ENCODE measurements around the gene C16orf92.

C16orf92 gene

GRCh38 chr16:29989111-29989858 lies 33.7 kb upstream of the C16orf92 start:
- no peak for DNase-seq

- no peak for DNase-seq
Measured at GRCh38 chr16:29990034-29990433, 33.0 kb upstream of the C16orf92 start.

- DNase-seq = no peak
Measured at GRCh38 chr16:29990883-29991570, 32.0 kb upstream of the C16orf92 start.

DNA sequence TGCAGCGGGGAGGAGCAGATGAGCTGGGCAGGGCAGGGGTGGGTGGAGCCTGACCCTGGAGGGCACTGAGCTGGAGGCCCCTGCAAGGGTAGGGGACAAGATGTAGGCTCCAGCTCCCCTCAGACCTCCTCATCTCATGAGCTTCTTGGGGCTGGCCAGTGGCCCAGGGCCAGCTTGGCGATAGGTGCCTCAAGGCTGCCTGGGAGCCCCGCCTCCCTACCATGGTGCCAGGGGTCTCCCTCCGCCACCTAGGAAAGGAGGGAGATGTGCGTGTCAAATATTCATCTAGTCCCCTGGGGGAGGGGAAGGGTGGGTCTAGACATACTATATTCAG lies 31.5 kb upstream of the C16orf92 start:
- DNase-seq = no peak

DNA sequence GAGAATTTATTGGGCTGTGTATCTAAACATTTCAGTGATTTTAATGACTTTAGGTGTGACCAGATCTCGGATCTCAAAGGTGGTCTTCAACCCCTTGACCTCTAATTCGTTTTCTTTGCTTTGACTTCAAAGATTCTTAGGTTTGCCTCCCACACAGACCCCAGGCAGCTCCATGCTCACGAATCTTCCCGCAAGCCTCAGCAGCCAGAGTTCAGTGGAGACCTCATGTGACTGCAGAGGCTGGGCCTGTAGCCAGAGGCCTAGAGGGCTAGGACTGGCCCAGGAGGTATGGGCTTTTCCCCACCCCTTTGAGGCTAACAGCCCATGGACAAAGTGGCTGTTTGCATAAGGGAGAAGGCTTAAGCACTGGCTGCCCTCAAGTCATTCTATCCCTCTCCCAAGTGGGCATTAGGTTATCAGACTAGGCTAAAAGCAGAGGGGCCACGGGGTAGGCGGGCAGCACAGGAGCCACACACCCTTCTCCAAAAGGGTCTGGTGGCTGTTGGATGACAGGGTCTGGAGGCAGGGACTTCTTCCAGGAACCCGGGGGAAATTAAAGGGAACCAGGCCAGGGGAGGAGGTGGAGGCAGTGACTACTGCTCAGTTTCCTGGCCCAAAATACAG lies 30.5 kb upstream of the C16orf92 start:
- DNase-seq = no peak

- DNase-seq = no peak
Measured at GRCh38 chr16:29993191-29993902, 29.7 kb upstream of the C16orf92 start.

- no peak for DNase-seq
Measured at GRCh38 chr16:29993903-29994599, 28.9 kb upstream of the C16orf92 start.

DNA sequence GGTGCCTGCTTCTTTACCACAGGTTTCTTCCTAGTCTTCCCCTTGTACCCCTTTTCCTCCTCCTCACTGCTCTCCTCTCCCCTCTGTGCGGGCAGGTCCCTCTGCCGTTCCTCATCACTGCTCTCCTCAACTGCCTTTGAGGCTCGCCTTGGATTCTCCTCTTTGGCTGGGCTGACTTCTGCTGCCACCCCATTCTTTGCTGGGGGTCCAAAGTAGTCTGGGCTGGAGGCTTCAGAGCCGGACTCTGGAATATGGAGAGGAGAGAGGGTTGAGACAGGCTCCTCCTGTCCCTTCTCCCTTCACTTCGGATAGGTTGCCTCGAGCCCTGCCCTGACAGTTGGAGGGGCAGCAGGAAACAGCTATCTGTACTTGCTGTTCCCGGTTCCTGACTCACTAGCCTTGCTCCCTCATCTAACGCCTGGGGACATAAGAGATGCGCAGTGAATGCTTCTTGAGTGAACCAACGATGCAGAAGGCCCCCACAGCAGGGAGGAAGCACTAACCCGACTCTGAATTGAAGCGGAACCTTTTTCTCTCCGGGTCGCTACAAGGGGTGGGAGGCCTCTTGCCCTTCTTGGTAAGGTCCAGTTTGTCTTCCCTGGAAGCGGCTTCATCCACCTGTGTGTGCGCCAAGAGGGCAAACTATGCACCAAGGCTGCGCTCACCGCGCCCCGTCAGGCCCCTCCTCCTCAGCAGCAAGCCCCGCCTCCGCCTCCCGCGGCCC lies 28.2 kb upstream of the C16orf92 start:
- DNase-seq = peak; percentile 86

DNA sequence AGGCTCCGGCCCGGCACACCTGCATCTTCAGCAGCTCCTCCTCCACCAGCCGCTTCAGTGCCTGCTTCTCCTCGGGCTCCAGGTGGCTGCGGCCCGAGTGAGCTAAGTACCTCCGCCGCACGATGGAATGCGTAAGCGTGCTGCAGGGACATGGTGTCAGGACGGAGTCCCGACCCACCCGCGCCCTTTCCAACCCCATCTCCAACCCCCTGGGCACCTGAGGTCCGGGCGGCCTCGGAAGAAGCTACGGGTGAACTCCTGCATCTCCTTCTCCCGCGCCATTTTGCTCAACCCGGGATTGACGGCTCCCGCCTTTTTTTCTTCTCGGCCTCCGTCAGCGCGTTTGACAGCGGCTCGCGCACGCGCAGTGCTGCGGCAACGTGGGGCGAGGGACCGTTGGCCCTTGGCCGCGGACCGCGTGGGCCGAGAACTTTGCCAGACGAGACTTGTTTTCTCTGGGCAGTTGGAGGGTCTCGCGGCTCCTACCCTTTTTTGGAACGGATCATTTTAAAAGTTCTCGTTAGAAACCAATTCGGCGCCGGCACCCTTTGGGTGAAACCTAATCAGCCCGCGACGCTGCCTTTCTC lies 27.6 kb upstream of the C16orf92 start, which contains the start of gene HIRIP3:
Gene HIRIP3 (minus strand): TSS at position 294 of the 587 bp plus-strand sequence. CDS start 12 bp downstream, at position 282.
- peak; percentile 91 for DNase-seq

DNA sequence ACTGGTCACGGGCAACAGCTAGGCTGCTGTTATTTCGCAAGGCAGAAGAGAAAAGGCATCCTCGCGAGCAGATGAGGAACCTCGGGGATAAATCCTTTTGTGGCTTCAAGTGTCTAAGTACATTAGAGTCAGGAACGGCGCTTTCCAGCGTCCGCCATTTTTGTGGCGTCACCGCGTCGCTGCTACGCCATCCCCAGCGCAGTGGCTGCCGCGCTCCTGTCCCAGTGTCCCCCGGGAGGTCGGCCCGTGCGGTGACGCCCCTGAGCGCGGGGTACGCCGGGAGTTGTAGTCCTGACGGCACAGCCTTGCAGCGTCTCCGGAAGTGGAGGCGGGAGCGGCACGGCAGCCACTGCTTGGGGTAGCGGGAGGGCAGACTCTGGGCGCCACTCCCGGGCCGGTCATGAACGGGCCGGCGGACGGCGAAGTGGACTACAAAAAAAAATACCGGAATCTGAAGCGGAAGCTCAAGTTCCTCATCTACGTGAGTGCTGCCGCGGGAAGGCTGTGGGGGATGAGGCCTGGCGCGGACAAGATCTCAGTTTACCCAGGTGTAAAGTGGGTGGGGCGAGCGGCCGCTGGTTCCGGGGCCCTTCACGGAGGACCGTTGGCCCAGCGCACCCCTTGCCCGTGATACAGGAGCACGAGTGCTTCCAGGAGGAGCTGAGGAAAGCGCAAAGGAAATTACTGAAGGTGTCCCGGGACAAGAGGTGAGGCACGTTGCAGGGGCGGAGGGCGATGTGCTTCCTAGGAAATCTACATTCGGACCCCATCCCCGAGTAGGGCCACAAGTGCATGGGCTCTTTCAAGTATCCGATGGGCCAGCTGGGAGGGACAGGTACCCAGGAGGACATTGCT lies 26.9 kb upstream of the C16orf92 start, which contains the start of gene INO80E:
Gene INO80E (plus strand): TSS at position 331 of the 855 bp plus-strand sequence. CDS start 70 bp downstream, at position 401.
- DNase-seq = peak; percentile 100

GRCh38 chr16:29996766-29997250 lies 26.2 kb upstream of the C16orf92 start:
- no peak for DNase-seq

DNA sequence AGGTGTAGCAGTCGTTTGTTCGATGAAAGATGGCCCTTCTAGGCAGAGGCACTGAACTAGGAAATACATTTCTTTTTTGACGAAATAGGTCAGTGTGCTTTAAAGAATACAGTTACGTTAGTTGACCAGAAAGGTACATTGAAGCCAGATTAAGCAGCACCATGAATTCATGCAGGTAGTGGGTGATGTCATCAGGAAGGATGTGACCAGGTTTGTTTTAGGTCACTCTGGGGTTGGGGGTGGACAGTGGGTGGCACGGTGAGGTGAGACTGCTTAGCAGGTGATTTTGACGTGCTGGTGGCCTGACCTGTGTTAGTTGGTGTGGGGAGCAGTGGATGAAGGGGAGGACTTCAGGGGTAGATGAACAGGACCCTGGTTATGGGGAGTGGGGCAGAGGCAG lies 23.4 kb upstream of the C16orf92 start:
- DNase-seq = no peak

DNA sequence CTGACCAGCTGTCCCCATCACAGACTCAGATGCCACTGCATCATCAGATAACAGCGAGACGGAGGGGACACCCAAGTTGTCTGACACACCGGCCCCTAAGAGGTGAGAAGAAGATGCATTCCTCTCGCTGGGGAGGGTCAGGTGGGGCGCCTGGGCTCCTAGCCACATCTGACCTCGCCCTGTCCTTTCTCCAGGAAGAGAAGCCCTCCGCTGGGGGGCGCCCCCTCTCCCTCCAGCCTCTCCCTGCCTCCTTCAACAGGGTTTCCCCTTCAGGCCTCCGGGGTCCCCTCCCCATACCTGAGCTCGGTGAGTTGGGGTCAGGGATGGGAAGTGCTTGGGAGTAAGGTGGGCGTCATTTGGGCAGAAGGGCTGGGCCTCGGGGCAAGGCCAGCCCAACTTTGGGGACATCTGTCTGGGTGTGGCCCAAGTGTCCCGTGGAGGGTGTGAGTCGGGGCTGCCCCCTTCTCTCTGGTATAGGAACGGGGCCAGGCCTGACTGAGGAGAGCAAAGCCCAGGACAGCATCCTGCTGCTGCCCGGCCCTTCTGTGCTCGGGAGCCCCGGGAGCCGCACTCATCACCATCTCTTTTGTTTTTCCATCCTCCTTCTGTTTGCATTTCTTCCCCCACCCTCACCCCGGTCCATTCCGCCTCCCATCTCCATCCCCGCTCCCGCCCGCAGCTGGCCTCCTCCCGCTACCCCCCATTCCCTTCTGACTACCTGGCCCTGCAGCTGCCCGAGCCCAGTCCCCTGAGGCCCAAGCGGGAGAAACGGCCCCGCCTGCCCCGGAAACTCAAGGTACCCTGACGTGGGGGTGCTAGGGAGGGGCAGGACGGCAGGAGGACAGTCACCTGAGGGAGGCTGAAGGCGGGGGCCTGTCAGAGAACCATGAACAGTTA lies 22.0 kb upstream of the C16orf92 start:
- no peak for DNase-seq

- no peak for DNase-seq
Measured at GRCh38 chr16:30002614-30003346, 20.2 kb upstream of the C16orf92 start.

DNA sequence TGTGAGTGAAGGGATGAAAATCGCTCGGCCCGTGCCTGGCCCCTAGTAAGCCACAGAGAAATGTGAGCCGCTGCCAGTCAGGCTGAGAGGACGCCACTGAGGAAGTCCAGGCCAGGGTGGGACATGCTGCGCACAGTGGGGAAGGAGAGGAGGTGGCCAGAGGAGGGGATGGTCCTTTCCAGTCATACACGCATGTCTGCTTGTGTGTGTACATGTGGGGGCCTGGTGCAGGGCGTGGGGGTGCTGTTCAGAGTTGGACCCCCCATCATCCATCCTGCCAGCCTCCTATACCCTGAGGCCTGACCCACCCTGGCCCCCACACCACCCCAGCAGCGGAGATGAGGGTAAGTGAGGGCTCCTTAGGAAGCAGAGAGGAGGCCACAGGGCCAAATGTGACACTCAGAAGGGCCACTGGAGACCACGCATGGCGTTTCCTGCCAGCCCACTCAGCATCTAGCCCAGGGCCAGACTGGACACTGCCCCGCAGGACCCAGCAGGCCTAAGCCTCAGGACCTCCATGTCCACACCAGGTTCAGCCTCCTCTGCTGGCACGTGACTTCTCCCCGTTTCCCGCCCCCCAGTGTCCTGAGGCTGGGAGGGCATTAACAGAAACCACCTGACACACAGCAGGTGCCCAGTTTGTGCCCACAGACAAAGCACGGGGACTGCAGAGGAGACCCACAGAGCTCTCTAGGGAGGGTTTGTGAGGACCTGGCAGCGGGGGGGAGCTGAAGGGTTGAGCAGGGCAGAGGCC lies 19.2 kb upstream of the C16orf92 start:
- DNase-seq = no peak

DNA sequence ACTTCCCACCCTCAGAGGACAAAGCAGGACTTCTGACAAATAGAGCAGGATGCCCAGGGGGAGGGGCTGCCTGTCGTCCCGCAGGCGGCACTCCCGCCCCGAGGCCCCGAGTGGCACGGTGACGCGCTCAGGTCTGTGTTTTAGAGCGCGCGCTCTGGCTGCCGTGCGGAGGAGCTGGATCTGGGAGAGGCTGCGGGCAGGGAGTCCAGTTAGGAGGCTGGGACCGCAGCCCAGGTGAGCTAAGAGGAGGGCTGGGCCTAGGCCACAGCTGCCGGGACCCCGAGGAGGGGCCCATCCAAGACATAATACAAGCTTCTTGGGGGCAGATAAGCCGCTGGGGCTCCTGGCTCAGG lies 18.6 kb upstream of the C16orf92 start:
- DNase-seq = no peak

DNA sequence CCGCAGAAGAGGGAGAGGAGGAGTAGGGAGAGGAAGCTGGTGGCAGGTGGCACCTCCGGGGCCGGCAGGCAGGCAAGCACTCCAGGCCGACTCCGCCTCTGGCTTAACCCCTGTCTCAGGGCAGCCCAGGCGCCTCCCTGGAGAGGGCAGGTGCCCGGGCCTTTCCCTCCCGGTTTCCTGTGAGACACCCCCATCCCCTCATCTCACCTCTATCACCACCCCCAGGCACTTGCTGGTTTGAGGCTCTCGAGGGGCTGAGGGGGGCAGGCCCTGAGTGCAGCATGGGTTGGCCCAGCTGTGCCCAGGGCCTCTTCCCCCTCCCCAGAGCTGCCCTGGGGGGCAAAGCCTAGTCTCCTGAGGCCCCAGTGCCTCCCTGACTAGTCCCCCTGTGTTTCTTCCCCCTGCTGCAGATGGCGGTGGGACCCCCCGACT lies 18.2 kb upstream of the C16orf92 start:
- no peak for DNase-seq
